ENCODE results near the gene ARL3. TPM values are rescaled to one million over a fixed set of nuclear protein-coding genes. Genes with fewer than 3 reads are reported as not detected.
A peak's percentile ranks its signal among the peaks of the same experiment; 100 is the strongest.

The ARL3 gene
- total RNA-seq, 1 experiment from 2014 or later, result 13.3 TPM

DNA sequence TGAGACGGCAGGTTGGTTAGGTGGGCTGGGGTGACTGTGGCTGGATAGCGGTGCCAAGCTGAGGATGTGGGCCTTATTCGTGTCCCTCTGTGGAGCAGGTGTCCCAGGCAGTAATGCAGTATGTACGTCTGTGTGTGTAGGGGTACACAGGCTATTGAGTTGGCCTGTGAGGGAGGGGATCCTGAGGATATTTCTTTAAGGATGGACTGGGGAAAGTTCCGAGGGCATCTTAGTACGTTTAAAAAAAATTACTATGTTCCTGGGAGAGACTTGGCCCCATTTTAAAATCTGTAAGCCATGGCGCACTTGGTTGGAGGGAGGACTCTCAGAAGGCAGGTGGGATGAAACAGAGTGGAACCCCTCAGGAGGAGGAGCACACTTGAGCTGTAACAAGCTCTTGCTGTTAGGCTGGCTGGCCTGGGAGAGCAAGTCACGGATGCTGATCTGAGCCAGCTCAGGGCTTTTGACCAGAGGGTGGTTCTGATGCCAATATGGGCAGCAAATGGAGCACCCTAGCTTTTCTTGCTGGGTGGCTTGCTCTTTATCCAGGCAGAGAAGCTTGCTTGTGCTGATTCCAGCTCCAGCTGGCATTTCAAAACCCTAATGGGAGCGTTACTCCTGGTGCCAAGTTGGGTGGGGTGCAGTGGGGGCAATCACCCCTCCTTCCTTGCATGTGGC is 30.3 kb upstream of the ARL3 start:
- no peaks in the 10 kb centered on the region for H3K9me3 ChIP-seq (ENCODE audit: control insufficient read depth in 1 of 2, insufficient read depth in 1 of 2, low read depth in 1 of 2, low read length in 2 of 2)
- H3K9me2 ChIP-seq (ENCODE audit: insufficient read depth), result peaks cover 8% of the 10 kb centered on the region; the same call in 1 of the 2 replicates
- no peaks in the 10 kb centered on the region for H4K20me1 ChIP-seq (ENCODE audit: insufficient read depth)
- no peaks in the 10 kb centered on the region for H3K36me3 ChIP-seq (ENCODE audit: control insufficient read depth in 1 of 2, insufficient read depth in 2 of 2, low read length in 2 of 2)
- H2AFZ ChIP-seq (ENCODE audit: low read depth, low read length, poor library complexity, severe bottlenecking), result no peak overlapping the region
- H3K79me2 ChIP-seq (ENCODE audit: insufficient read depth, low read length), result peaks cover 24% of the 10 kb centered on the region
- POLR2A ChIA-PET, result interaction anchor here (0.8 to 1.3 kb wide), 2 partner anchors 19 to 30 kb away, joined by 3 read pairs; partner anchors contain the start of genes ARL3 and SFXN2
- peak overlapping the region; percentile 91 for H3K4me2 ChIP-seq (ENCODE audit: low read length)
- intact Hi-C loops (cut with micrococcal nuclease), result no loop called here
- no TSS peak for BruUV-seq (replicated peaks)
- no peaks in the 10 kb centered on the region for H3K27me3 ChIP-seq (ENCODE audit: insufficient read depth, low read length)
- H3K9ac ChIP-seq (ENCODE audit: low read length), result peak overlapping the region; percentile 72
- H3K27ac ChIP-seq (ENCODE audit: low read depth, low read length), result peak overlapping the region; percentile 61
- H3K4me3 ChIP-seq (replicated peaks in 1 of 2; ENCODE audit: low read depth in 1 of 2, low read length in 2 of 2), result peak overlapping the region; percentile 79 to 90
- ATAC-seq, result peak; percentile 16
- H3K4me1 ChIP-seq (ENCODE audit: control insufficient read depth in 1 of 2, insufficient read depth in 2 of 2, low read length in 2 of 2), result peaks cover 3 to 14% of the 10 kb centered on the region in 2 experiments; a peak in 3 of 4 replicates
- no peak for DNase-seq (ENCODE audit: low read depth, low spot score)
- RAD21 ChIA-PET (ENCODE audit: low non-redundant PET in 1 of 2, low total read pairs in 2 of 2, uncharacterized antibody in 2 of 2, unreplicated experiment in 2 of 2), result no interaction called here
- CTCF ChIA-PET, result interaction anchor here (1.6 kb wide), 1 partner anchor 157 kb away, joined by 3 read pairs; no protein-coding TSS in a partner anchor
- no peak for TF ChIP-seq TCF7L2 (IDR thresholded peaks at IDR 0.05; ENCODE audit: borderline replicate concordance, extremely low read depth, insufficient read depth, insufficient read length)
- TF ChIP-seq, protein P1, sequence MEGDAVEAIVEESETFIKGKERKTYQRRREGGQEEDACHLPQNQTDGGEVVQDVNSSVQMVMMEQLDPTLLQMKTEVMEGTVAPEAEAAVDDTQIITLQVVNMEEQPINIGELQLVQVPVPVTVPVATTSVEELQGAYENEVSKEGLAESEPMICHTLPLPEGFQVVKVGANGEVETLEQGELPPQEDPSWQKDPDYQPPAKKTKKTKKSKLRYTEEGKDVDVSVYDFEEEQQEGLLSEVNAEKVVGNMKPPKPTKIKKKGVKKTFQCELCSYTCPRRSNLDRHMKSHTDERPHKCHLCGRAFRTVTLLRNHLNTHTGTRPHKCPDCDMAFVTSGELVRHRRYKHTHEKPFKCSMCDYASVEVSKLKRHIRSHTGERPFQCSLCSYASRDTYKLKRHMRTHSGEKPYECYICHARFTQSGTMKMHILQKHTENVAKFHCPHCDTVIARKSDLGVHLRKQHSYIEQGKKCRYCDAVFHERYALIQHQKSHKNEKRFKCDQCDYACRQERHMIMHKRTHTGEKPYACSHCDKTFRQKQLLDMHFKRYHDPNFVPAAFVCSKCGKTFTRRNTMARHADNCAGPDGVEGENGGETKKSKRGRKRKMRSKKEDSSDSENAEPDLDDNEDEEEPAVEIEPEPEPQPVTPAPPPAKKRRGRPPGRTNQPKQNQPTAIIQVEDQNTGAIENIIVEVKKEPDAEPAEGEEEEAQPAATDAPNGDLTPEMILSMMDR (IDR thresholded peaks at IDR 0.05 in 2 of 3, conservative IDR thresholded peaks at IDR 0.05 in 1 of 3; ENCODE audit: borderline replicate concordance in 1 of 3, insufficient read depth in 1 of 3, low read depth in 2 of 3, low read length in 2 of 3), result no peak
- no peak for TF ChIP-seq POLR2AphosphoS5 (IDR thresholded peaks at IDR 0.05; ENCODE audit: low read depth, low read length)
- TF ChIP-seq, protein P2, sequence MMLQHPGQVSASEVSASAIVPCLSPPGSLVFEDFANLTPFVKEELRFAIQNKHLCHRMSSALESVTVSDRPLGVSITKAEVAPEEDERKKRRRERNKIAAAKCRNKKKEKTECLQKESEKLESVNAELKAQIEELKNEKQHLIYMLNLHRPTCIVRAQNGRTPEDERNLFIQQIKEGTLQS (IDR thresholded peaks at IDR 0.05), result no peak

Measured in HCT116 (cell line).